K562 (cell line): Measurements from ENCODE around the gene SCN8A. TPM values are rescaled to one million over a fixed set of nuclear protein-coding genes. Genes with fewer than 3 reads are reported as not detected.

Experiments used
- ATAC-seq: fragments of 200-7000 bp; cut with Tn5 transposase; 3 replicates; pipeline ENCODE4 v1.9.1; 2020; ENCODE audit warnings: moderate library complexity
- BruUV-seq: library from RNA; stranded (reverse); fragments of 400-500 nt; replicated peaks from 2 replicates; lab custom pipeline; 2021; lab: Mats Ljungman, UMichigan
- CTCF ChIA-PET: fragments of 300-600 bp; formaldehyde crosslinking; extraction: SDS; loops from one replicate; lab custom pipeline; 2021; ENCODE audit warnings: low intra/inter-chr PET ratio; lab: Yijun Ruan, JAX
- POLR2A ChIA-PET: fragments of 300-600, 350-650 bp; sonication (Branson Sonifier 250); formaldehyde crosslinking; extraction: SDS; loops from one replicate; lab custom pipeline; 2021; ENCODE audit warnings: antibody characterized with exemption, inconsistent platforms; lab: Yijun Ruan, JAX
- DNase-seq, 4 experiments: peaks; one replicate each; pipeline versions ENCODE4 v3.0.0 to v3.0.0-alpha.2; 2011 to 2018; ENCODE audit warnings: low spot score in 3 of 4, mixed read lengths in 3 of 4; ENCODE audit errors: extremely low read depth in 1 of 4
- FAIRE-seq: peaks from 2 replicates; lab custom pipeline; 2011; peaks lifted over from hg19 to GRCh38; lab: Jason Lieb, UNC
- H2AFZ ChIP-seq: 2 replicates; pipeline ENCODE4 v1.6.0; 2011; ENCODE audit warnings: low read depth, low read length, control low read depth, inconsistent platforms
- H3K27ac ChIP-seq: fragments of 200-600 bp; 3 replicates; pipeline ENCODE4 v1.8.0; 2011; ENCODE audit warnings: low read depth, mild to moderate bottlenecking, control low read depth, inconsistent platforms, low read length, moderate library complexity, mixed read lengths; ENCODE audit errors: extremely low read depth
- H3K27me3 ChIP-seq, 2 experiments: fragments of 300-600 bp in 1 of 2; 2 replicates in 1 of 2; 3 replicates in 1 of 2; pipeline versions ENCODE4 v1.6.0 to v1.8.0; 2011; ENCODE audit warnings: inconsistent platforms in 2 of 2, low read length in 2 of 2, mild to moderate bottlenecking in 1 of 2, mixed read lengths in 1 of 2, moderate library complexity in 1 of 2; ENCODE audit not compliant: control insufficient read depth in 2 of 2, insufficient read depth in 2 of 2
- H3K36me3 ChIP-seq: fragments of 300-600 bp; 3 replicates; pipeline ENCODE4 v1.8.0; 2011; ENCODE audit warnings: mild to moderate bottlenecking, low read length, inconsistent platforms; ENCODE audit not compliant: control insufficient read depth, insufficient read depth
- H3K4me1 ChIP-seq, 2 experiments: fragments of 200-600 bp in 1 of 2; replicated peaks in 1 of 2; 2 replicates in 1 of 2; 3 replicates in 1 of 2; pipeline versions ENCODE4 v1.5.1 to v1.8.0; 2011; ENCODE audit warnings: inconsistent platforms in 2 of 2, low read length in 2 of 2, mild to moderate bottlenecking in 1 of 2, mixed read lengths in 1 of 2, moderate library complexity in 1 of 2; ENCODE audit not compliant: control insufficient read depth in 2 of 2, insufficient read depth in 2 of 2
- H3K4me2 ChIP-seq: 2 replicates; pipeline ENCODE4 v1.6.1; 2011; ENCODE audit warnings: low read length, control low read depth, inconsistent platforms, mixed read lengths; ENCODE audit not compliant: insufficient read depth
- H3K4me3 ChIP-seq: fragments of 200-600 bp; sonication (generic), shearing (Covaris generic); 2 replicates; pipeline ENCODE4 v1.5.1; 2016; ENCODE audit warnings: control low read depth, inconsistent platforms
- H3K79me2 ChIP-seq: fragments of 200-600 bp; 3 replicates; pipeline ENCODE4 v1.8.0; 2011; ENCODE audit warnings: low read length, inconsistent platforms; ENCODE audit not compliant: control insufficient read depth, insufficient read depth
- H3K9ac ChIP-seq, 2 experiments: 2 replicates each; pipeline versions ENCODE4 v1.6.0 to v1.6.1; 2011; ENCODE audit warnings: low read depth in 2 of 2, low read length in 2 of 2, control low read depth in 1 of 2, inconsistent platforms in 1 of 2, mild to moderate bottlenecking in 1 of 2, mixed read lengths in 1 of 2; ENCODE audit not compliant: insufficient read depth in 1 of 2
- H3K9me1 ChIP-seq: one replicate; pipeline ENCODE4 v1.6.0; 2011; ENCODE audit warnings: inconsistent platforms, mild to moderate bottlenecking, low read length, moderate library complexity; ENCODE audit not compliant: control insufficient read depth, insufficient read depth
- H3K9me3 ChIP-seq: replicated peaks from 2 replicates; pipeline ENCODE4 v1.5.1; 2011; ENCODE audit warnings: low read depth, low read length, inconsistent platforms; ENCODE audit not compliant: control insufficient read depth, insufficient read depth
- H4K20me1 ChIP-seq: replicated peaks from 2 replicates; pipeline ENCODE4 v1.6.1; 2011; ENCODE audit warnings: low read length, inconsistent platforms, mixed read lengths; ENCODE audit not compliant: control insufficient read depth, insufficient read depth
- CGGBP1 ChIP-seq: fragments of 250-450 bp; sonication (Bioruptor Pico); IDR thresholded peaks from 2 replicates; pipeline ENCODE4 v1.9.0; 2021; ENCODE audit warnings: mild to moderate bottlenecking
- GATA2 ChIP-seq: sonication (generic); formaldehyde crosslinking; IDR thresholded peaks from 2 replicates; pipeline ENCODE4 v1.4.0; 2020; ENCODE audit warnings: mild to moderate bottlenecking, missing genetic modification reagents
- KDM2B ChIP-seq: fragments of 250-450 bp; sonication (Bioruptor Pico); IDR thresholded peaks from 2 replicates; pipeline ENCODE4 v1.8.0; 2021; ENCODE audit warnings: mild to moderate bottlenecking, moderate library complexity
- NFATC3 ChIP-seq: fragments of 450-650 bp; IDR thresholded peaks from 2 replicates; pipeline ENCODE4 v1.6.1; 2017; ENCODE audit warnings: mild to moderate bottlenecking
- PHF21A ChIP-seq: fragments of 450-650 bp; IDR thresholded peaks from 2 replicates; pipeline ENCODE4 v1.6.1; 2017; ENCODE audit warnings: low read depth, borderline replicate concordance
- RAD51 ChIP-seq: fragments of 450-650 bp; IDR thresholded peaks from 2 replicates; pipeline ENCODE4 v1.7.1; 2016; ENCODE audit warnings: low read depth, mild to moderate bottlenecking, borderline replicate concordance
- RBM34 ChIP-seq: fragments of 200-400 bp; formaldehyde crosslinking; IDR thresholded peaks from 2 replicates; pipeline ENCODE4 v1.6.1; 2018; ENCODE audit warnings: low read length, borderline replicate concordance; ENCODE audit not compliant: insufficient read depth
- TARDBP ChIP-seq: fragments of 450-650 bp; IDR thresholded peaks from 2 replicates; pipeline ENCODE4 v1.6.1; 2016
- ZNF165 ChIP-seq: fragments of 250-450 bp; sonication (Bioruptor Pico); IDR thresholded peaks from 2 replicates; pipeline ENCODE4 v1.4.0; 2020; ENCODE audit warnings: borderline replicate concordance
- ZNF24 ChIP-seq: fragments of 450-650 bp; IDR thresholded peaks from 2 replicates; pipeline ENCODE4 v1.6.1; 2016
- ZNF324 ChIP-seq: fragments of 250-450 bp; sonication (Bioruptor Pico); IDR thresholded peaks from 2 replicates; pipeline ENCODE4 v1.4.0; 2020; ENCODE audit warnings: mild to moderate bottlenecking
- ZNF41 ChIP-seq: fragments of 250-450 bp; sonication (Bioruptor Pico); conservative IDR thresholded peaks from 2 replicates; pipeline ENCODE4 v1.4.0; 2020; ENCODE audit warnings: mild to moderate bottlenecking
- ZNF583 ChIP-seq: fragments of 250-450 bp; sonication (Bioruptor Pico); IDR thresholded peaks from 2 replicates; pipeline ENCODE4 v1.4.0; 2020
- ZNF592 ChIP-seq: fragments of 450-650 bp; IDR thresholded peaks from 2 replicates; pipeline ENCODE4 v1.6.1; 2017; ENCODE audit warnings: antibody characterized with exemption, mild to moderate bottlenecking
- ZNF79 ChIP-seq: fragments of 250-450 bp; sonication (Bioruptor Pico); IDR thresholded peaks from 2 replicates; pipeline ENCODE4 v1.4.0; 2020; ENCODE audit warnings: low read depth, mild to moderate bottlenecking, moderate library complexity
- WGBS: fragments of 100-300 bp; shearing (Covaris generic); methylation state at CpG from one replicate; pipeline ENCODE4 v1.1.6; 2016; ENCODE audit warnings: low coverage, mixed read lengths; ENCODE audit not compliant: insufficient coverage; ENCODE audit errors: missing lambda C conversion rate; 5-methylcytosine and 5-hydroxymethylcytosine counted together
- in situ Hi-C: fragments of 300-500 bp; cut with MboI; formaldehyde crosslinking; loops from 4 replicates; pipeline ENCODE4 v1.15.0; 2018; ENCODE audit warnings: inconsistent platforms, mixed read lengths
- intact Hi-C: fragments of 100-400 bp; cut with micrococcal nuclease; formaldehyde crosslinking; loops from 2 replicates; pipeline ENCODE4 v1.14.2; 2022
- polyA plus RNA-seq, 8 experiments: library from polyadenylated mRNA; depleted of rRNA in 4 of 8; stranded (reverse) in 5 of 8; unstranded in 3 of 8; fragments of >200 nt; fragmentation: Nextera tagmentation in 2 of 8; fragmentation: Illumina TruSeq in 1 of 8; extraction: Ambion mirVana in 2 of 8; extraction: Trizol in 1 of 8; gene quantifications; 2 replicates each; pipeline versions ENCODE4 v1.2.1 to v1.2.3, GENCODE V29; 2011 to 2014; ENCODE audit warnings: inconsistent platforms in 1 of 8, missing spikeins in 1 of 8
- total RNA-seq, 7 experiments: library from RNA; depleted of rRNA in 6 of 7; stranded (reverse); fragments of >200 nt in 6 of 7; fragmentation: Illumina TruSeq in 2 of 7; extraction: Trizol in 2 of 7; gene quantifications; 2 replicates each; pipeline versions ENCODE4 v1.2.1 to v1.2.3, GENCODE V29; 2011 to 2021; ENCODE audit warnings: low replicate concordance in 1 of 7
- TF ChIP-seq, protein P1 (sequence below): fragments of 450-650 bp; formaldehyde crosslinking; IDR thresholded peaks from 2 replicates; pipeline ENCODE4 v1.4.0; 2020; ENCODE audit warnings: mild to moderate bottlenecking, moderate library complexity
- TF ChIP-seq, protein P2 (sequence below): fragments of 450-650 bp; IDR thresholded peaks from 2 replicates; pipeline ENCODE4 v1.6.1; 2017; ENCODE audit warnings: antibody characterized with exemption

The SCN8A gene
- total and polyA plus RNA-seq, 9 of the 15 experiments (the other 6 are each of a cell fraction or from before 2014, with no cell fraction given), result 0.03 to 0.29 (median 0.15) TPM; not detected in 1

GRCh38 chr12:51785906-51786305, 194.9 kb downstream of the SCN8A start (continued):
- TF ChIP-seq, protein P1, sequence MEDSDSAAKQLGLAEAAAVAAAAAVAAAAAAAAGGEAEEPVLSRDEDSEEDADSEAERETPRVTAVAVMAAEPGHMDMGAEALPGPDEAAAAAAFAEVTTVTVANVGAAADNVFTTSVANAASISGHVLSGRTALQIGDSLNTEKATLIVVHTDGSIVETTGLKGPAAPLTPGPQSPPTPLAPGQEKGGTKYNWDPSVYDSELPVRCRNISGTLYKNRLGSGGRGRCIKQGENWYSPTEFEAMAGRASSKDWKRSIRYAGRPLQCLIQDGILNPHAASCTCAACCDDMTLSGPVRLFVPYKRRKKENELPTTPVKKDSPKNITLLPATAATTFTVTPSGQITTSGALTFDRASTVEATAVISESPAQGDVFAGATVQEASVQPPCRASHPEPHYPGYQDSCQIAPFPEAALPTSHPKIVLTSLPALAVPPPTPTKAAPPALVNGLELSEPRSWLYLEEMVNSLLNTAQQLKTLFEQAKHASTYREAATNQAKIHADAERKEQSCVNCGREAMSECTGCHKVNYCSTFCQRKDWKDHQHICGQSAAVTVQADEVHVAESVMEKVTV (CRISPR knock-in tag), result no peak
- TF ChIP-seq ZNF165 (CRISPR knock-in tag) (no peak), RAD51 (no peak), RBM34 (no peak), NFATC3 (no peak), GATA2 (CRISPR knock-in tag) (no peak)

GRCh38 chr12:51788876-51789275, 197.8 kb downstream of the SCN8A start:
- intact Hi-C loops, result no loop called here
- Histone ChIP-seq H3K9me1 (no peaks in the 10 kb centered on the region), H3K9me3 (no peaks in the 10 kb centered on the region), H3K36me3 (no peaks in the 10 kb centered on the region), H3K27me3 (peaks cover 8 to 11% of the 10 kb centered on the region in 2 experiments), H3K27ac (no peak overlapping the region), H3K4me1 (no peaks in the 10 kb centered on the region), H3K9ac (no peak overlapping the region), H4K20me1 (no peaks in the 10 kb centered on the region), H3K4me3 (no peak overlapping the region), H3K4me2 (no peak overlapping the region), H3K79me2 (no peaks in the 10 kb centered on the region), H2AFZ (no peak overlapping the region)
- FAIRE-seq (no peak), DNase-seq (no peak), ATAC-seq (no peak)
- WGBS, result under 1% methylated on average over 6 of the region's 6 CpGs
- ChIA-PET CTCF (no interaction called here), POLR2A (no interaction called here)
- BruUV-seq, result no TSS peak
- in situ Hi-C loops, result no loop called here
- TF ChIP-seq PHF21A, result no peak
- no peak for TF ChIP-seq ZNF324 (CRISPR knock-in tag)
- no peak for TF ChIP-seq CGGBP1 (CRISPR knock-in tag)
- no peak for TF ChIP-seq KDM2B (CRISPR knock-in tag)
- TF ChIP-seq ZNF24, result no peak
- no peak for TF ChIP-seq ZNF583 (CRISPR knock-in tag)
- TF ChIP-seq, protein P2, sequence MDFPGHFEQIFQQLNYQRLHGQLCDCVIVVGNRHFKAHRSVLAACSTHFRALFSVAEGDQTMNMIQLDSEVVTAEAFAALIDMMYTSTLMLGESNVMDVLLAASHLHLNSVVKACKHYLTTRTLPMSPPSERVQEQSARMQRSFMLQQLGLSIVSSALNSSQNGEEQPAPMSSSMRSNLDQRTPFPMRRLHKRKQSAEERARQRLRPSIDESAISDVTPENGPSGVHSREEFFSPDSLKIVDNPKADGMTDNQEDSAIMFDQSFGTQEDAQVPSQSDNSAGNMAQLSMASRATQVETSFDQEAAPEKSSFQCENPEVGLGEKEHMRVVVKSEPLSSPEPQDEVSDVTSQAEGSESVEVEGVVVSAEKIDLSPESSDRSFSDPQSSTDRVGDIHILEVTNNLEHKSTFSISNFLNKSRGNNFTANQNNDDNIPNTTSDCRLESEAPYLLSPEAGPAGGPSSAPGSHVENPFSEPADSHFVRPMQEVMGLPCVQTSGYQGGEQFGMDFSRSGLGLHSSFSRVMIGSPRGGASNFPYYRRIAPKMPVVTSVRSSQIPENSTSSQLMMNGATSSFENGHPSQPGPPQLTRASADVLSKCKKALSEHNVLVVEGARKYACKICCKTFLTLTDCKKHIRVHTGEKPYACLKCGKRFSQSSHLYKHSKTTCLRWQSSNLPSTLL, result no peak
- TF ChIP-seq TARDBP, result no peak
- no peak for TF ChIP-seq ZNF592
- no peak for TF ChIP-seq ZNF79 (CRISPR knock-in tag)
- no peak for TF ChIP-seq ZNF41 (CRISPR knock-in tag)
